Ecto neural progenitor cell (in vitro differentiated cells): ENCODE results near the gene CHCHD6.

ENCODE experiments used
- DNase-seq: peaks from one replicate; pipeline ENCODE4 v3.0.0-alpha.2; 2018; ENCODE audit warnings: low spot score

Gene CHCHD6

DNA sequence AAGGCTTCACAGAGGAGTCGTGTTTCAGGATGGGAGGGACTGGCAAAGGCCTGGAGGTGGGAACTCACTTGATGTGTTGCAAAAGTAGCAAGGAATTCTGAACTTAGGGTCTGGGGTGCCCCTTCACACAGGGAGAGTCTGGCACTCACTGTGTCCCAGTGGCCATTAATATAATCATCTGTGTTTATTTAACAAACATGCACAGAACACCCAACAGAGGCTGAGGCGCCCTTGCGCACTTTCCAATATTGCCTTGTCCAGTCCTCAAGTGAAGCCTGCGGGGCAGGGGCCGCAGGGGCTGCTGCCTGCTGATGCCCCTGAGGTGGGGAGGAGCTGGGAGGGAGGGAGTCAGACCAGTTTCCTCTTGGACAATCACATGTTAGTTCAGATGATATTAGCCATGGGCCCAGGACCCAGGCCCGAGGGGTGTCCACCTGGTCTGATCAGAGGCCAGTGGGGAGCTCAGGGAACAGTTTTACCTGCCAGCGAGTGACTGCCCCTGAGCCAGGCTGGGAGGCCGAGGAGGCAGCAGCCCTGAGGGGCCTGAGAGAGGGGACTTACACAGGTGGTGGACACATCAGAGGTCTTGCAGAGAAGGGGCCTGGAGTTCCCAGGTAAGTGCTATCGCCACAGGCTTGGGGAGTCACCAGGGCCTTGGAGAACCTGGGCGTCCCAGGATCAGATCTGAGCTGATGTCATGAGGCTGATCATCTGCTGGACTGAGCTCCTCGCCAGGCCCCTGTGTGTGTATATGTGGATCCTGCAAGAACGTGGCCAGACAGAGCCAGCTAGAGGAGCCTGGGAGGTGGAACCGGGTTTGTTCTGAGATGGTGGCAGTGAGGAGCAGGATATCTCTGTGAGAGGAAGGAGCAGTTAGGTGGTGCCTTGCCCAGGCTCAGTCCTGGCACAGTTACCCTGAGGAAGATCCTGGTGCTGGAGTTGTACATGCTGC, 35.3 kb upstream of the CHCHD6 start:
- no peak for DNase-seq

DNA sequence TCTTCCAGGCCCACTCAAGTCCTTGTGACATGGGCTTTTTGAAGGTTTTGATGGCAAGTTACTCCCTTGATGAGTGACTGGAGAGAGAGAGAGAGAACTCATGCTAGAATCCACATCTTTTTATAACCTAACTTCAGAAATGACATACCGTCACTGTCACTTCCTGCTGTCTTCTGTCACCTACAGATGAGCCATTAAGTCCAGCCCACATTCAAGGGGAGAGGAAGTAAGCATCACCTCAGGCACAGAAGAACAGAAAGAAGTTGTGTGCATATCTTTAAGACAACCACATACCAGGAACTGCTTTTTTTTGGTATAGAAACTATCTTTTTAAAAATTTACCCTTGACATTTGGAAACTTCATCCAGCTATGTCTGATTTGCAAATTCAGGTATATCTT, 32.5 kb upstream of the CHCHD6 start:
- DNase-seq = no peak

DNA sequence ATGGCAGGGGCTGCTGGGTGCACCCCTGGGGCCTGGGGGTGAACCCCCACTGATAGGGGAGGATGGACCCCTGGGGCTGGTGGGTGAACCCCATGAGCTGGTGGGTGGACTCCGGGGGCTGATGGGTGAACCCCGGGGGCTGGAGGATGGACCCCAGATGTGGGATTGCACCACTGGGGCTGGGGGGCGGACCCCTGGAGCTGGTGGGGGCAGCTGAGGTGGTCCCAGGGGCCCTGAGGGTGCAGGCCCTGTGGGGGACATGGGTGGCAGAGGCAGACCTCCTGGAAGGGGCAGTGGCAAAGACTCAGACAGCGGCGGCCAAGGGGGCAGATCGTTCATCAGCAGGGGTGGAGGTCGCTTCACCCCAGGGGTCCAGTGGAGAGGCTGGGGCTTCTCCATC, 31.7 kb upstream of the CHCHD6 start:
- no peak for DNase-seq

DNA sequence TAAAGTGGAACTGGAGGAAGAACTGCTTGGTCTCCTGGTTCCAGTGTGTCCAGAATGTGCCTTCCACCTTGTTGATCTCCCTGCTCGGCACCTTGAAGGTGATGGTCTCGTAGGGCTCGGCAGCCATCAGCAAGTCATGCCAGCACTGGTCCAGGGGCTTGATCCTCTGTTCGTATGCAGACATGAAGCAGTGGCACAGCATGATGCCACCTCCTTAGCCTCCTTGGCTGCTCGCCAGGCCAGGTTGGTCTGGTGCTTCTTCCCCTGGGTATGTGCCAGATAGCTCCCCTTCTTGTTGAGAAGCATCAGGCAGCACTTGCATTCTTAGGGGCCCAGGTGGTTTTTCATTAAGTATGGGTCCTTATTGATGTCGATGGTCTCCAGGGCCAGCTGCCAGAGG, 31.3 kb upstream of the CHCHD6 start:
- no peak for DNase-seq

DNA sequence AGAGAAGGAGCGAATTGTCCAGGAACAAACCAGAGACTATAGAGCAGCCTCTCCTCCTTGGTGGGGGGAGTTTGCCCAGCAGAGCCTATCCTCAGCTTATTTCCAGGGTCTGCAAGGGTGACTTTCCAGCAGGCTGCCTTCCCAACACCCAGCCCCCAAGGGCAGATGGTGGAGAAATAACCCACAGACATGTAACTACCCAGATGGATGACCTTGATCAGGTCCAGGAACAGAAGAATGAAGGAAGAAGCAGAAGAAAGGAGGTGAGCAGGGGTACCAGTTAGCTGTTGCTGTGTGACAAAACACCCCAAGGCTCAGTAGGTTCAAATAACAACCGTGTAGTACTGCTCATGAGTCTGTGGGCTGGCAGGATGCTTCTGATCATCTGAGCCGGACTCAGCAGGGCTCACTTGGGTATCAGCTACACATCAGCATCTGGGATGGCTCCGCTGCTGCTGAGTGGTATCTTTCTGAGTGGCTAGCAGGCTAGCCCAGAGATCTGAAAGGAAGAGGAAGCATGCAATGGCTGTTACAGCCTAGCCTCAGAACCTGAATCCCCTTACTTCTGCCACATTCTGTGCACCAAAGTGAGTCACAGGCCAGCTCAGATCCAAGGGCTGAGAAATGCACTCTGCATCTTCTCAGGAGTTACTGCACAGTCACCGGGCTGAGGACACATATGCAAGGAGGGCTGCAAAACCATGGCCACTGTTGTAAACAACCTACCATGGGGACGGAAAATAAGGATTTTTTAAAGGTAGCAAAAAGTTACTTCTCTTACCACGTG, 26.9 kb upstream of the CHCHD6 start:
- no peak for DNase-seq

DNA sequence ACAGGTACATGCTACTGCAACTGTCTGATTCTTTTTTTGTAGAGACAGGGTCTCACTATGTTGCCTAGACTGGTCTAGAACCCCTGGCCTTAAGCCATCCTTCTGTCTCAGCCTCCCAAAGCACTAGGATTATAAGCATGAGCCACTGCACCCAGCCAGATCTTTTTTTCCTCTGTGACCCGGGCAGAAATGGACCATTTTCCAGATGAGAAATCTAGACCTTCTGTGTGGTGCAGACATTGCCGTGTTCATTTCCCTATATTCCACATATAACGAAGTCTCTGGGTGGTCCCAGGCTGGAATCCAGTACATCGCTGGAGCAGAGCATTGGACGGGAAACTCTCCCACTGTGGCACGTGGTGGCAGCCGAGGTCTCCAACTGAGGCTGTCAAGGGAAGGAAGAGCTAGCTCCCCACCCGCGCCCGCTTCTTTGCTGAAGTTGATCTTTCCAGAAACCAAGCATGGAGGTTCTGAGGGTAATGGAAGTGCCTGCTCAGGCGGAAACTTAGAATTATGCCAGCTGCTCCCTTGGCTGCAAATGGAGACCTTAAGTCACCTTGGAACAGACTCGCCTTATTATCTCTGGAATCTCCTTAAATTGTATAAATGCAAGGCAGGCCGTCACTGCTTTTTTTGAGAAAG, 26.1 kb upstream of the CHCHD6 start:
- DNase-seq = no peak

DNA sequence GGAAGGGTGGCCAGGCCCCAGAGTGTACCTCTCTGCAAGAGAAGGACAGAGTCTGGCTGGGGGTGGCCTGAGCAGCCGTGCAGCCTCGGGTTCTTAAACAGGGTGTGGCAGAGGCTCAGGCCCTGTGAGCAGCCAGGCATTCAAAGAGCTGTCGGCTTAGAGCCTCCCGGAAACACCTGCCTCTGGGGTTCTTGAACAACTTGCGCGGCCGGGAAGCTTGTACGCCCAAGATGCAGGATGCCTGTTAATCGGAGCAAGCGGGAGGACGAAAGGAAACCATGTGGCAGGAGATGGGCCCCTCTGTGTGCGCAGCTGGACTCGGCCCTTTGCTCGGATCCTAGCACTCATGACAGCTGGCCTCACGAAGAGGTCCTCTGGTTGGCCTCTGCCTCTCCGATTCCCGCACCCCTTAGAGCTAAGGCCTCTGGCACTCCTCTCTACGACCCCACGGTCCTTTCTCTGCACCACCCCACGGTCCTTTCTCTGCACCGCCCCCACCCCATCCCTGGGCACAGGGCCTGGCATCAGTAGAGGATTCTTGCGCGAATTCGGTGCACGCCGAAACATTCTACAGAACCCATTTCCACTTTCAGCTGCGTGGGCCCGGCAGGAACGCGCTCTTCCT, 25.2 kb upstream of the CHCHD6 start:
- no peak for DNase-seq

DNA sequence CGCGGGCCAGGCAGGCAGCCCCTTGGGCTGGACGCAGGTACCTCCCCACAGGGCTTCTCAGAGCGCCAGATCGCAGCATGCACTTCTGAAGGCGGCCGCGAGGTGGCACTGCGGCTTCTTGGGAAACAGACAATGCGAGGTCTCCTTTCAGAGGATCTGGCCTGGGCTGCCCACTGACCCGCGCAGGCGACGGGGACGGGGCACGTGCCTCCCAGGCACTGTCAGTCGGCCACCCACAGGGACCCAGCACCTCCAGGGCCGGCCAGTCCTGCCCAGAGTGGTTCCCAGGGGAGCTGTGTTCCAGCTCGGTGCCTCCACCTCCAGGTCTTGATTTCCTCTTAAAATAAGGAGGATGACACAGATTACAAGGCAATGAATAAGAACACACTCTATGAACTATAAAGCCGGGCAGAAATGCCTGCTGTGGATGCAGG, 24.7 kb upstream of the CHCHD6 start:
- DNase-seq = peak; percentile 94

DNA sequence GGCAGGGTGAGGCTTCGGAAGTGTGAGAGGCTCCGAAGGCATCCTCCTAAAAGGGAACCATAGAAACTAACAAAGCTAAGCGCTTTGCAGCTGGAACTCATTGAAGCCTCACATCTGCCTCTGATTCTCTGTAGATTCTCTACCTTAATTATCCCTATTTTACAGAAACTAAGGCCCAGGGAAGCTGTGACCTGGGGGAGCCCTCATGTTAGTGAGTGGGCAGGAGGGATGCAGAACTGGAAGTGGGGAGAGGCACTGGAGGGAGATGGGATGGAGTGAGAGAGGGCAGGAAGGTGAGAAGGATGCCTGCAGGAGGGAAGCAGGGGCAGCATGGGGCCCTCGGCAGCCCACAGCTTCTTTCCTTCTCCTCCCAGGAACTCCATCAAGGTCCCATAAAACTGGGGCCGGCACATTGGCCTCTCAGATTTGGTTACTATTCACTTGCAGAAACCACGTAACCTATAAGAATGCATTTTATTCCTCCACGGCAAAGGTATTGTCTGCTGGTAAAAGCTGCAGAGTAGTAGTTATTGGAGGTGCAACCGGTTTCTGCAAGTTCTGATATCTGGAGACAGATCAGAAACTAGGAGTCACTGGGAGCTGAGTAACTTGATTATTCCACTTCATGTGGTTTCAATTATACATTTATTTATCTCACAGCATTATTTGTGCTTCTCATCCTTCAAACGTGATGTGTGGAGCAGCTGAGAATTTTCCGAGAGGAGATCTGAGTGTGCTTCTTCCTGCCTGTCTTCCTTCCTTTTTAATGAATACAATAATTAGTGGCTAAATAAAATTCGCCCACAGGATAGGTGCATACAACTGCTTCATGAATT, 24.0 kb upstream of the CHCHD6 start:
- no peak for DNase-seq

DNA sequence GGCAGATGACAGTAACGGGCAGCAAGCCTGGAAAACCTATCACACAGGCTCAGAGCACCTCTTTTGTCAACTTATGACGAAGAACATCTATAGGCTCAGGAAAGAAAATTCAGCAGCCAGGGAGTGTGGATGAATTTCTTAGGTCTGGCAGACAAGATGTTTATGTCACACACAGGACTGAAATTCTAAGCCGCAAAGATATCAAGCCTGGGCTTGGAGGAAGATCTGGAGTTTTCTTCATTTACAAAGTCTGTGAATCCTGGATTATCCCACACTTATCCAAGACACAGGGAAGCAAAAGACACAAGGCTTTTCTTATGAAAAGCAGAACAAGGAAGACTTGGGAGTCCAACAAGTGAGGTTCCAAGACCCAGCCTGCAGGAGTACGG, 23.4 kb upstream of the CHCHD6 start:
- DNase-seq = no peak

DNA sequence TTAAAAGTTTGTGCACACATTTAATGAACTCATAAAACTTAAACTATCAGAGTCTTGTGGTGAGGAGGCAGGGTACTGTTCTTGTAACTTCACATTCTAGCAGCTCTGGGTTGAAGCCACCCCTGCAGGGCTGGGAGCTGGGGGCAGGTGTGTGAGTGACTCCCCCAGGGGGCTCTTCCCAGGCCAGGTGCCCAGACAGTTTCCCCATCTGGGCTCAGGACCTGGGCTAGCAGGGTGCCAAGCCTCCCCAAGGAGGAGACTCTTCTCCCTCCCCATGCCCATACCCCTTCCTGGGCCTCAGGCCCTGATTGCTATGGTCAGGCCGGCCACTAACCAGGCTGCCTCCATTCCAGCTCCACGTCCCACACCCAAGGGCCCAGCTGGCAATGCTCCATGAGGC, 22.0 kb upstream of the CHCHD6 start:
- DNase-seq = no peak

DNA sequence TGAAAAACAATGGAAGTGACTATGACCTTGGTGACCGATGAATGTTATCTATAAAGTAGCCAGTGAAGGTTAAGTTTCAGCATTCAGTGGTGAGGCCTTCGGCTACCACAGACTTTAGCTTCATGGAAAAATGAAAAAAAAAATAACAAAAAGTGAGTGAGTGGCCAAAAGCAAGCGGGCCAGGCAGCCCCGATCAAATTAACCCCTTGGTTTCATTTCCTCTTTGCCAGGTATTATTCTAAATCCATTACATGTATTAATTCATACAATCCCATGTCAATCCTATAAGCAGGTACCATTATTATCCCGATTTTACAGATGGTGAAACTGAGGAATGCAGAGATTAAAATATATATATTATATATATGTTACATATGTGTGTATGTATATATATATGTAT, 21.0 kb upstream of the CHCHD6 start:
- no peak for DNase-seq

DNA sequence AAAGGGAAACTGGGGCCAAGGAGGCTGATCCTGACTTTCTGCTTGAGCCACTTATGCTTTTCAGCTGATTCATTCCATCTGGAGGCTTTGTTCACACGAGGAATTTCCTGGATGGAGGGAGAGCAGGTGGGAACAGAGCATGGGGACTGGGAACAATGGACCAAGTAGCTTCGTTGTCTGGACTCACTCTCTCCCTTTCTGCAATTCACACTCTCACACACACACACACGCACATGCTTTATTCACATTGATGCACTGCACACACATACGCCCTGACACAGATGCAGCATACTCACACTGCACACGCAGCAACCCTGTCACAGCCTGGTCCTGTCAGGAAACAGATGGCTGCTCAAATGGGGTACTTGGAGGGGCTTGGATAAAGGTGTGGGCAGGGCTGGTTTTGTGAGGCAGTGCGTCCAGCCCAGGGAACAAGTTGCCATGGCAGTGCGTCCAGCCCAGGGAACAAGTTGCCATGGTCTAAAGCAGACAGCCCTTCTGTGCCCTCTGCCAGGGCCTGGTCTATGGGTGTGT, 19.8 kb upstream of the CHCHD6 start:
- DNase-seq = no peak

DNA sequence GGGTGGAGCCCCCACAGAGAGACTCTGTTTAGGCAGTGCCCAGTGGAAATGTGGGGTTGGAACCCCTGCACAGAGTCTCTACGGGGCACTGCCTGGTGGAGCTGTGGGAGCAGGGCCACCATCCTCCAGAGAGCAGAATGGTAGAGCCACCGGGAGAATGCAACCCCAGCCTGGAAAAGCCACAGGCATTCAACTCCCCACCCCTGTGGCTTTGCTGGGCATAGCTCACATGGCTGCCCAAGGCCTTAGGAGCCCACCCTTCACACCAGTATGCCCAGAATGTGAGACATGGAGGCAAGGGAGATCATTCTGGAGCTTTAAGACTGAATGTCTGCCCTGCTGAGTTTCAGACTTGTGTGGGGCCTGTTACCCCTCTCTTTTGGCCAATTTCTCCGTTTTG, 19.0 kb upstream of the CHCHD6 start:
- DNase-seq = no peak

DNA sequence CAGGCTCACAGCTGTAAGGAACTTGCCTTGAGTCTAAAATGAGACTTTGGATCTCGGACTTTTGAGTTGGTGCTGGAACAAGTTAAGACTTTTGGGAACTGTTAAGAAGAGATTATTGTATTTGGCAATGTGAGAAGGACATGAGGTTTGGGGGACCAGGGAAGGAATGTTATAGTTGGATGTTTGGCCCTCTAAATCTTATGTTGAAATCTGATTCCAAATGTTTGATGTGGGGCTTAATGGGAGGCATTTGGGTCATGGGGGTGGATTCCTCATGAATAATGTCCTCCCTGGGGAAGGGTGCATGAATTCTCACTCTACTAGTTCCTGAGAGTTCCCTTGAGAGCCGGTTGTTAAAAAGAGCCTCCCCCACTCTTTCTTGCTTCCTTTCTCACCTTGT, 18.5 kb upstream of the CHCHD6 start:
- DNase-seq = no peak

DNA sequence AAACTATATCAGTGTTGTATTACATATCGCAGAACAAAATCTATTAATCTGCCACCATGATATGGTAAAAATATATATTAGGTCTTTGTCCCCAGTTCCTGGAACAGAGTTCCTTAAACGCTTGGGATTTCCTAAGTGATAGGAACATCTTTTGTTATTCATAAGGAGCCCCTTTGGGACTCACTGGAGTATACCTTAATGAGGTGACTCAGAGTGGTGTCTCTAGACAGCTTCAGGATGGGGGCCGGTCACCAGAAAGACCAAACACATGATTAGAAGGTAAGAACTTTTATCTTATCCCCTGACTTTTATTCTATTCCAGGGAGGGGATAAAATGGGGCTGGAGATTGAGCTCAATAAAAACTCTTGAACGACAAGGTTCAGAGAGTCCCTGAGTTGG, 12.3 kb upstream of the CHCHD6 start:
- DNase-seq = no peak

DNA sequence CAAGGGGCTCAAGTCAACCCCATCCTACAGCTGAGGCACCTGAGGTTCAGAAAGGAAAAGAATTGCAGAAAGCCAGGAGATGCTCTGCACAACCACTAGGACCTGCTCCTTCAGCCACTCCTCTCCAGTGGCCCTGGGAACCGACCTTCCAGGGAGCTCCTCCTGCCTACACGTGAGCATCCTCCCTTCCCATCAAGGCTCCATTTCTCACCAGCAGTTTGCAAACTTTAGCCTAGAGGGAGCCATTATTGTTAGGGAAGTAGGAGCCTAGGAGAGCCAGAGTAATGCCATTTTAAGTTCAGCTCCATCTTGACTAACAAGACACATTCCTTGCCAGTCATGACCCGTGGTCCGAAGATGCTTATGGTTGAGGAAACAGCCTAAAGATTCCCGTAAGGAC, 11.2 kb upstream of the CHCHD6 start:
- DNase-seq = no peak

DNA sequence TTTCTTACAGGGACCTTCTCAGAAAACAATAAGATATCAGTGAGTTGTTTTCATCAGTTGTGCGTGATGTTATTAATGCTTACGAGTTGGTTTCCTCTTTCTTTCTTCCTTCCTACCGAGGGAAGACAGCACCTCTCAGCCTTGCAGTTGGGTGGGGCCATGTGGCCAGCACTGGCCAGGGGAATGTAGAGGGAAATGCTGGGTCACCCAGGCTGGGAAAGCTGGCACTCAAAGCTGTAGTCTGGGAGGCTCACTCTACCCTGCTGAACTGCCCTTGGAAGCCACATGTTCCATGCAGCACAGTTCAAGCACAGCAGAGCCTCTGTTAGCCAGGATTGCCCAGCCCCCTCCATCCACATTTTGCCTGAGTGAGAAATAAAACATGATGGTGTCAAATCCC, 10.1 kb upstream of the CHCHD6 start:
- DNase-seq = no peak

DNA sequence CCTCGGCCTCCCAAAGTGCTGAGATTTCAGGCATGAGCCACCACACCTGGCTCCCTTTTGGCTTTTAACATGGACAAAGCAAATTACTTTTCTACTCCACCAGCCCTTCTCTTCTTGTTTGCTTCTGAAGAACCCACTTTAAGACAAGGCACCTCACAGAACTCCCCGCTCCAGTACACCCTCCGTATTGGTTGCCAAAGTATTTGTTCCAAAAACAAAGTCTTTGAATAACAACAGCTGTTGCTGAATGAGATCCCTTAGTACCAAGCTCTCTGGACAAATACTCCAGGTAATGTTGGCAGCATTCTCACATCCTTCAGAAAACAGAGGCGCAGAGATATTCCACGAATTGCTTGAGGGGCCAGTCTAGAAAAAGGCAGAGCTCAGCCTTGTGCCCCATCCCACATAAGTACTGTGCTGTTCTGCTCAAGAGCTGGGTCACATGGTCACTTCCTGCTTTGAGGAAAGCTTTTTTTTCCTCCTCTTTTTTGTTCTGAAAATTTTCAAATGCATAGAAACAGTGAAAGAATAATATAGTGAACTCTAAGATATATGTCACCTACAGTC, 7.3 kb upstream of the CHCHD6 start:
- no peak for DNase-seq

DNA sequence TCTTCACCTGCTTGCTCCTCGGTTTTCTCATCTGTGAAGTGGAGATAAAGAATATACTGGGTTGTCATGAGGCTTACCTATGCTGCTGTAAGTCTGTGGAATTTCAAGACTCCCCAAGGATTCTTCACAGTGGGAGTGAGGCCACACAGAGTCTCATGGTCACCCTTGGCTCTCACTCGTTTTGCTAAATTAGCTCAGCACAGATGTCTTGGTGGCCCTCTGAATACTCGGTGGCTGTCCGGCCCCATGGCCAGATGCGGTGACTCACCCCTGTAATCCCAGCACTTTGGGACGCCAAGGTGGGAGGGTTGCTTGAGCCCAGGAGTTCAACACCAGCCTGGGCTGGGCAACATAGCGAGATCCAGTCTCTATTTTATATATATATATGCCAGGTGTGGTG, 5.0 kb upstream of the CHCHD6 start:
- no peak for DNase-seq
